K562 (cell line): Measurements from ENCODE around the gene TIPARP. TPM values are rescaled to one million over a fixed set of nuclear protein-coding genes. Genes with fewer than 3 reads are reported as not detected.

Source experiments
- ATAC-seq: fragments of 200-7000 bp; cut with Tn5 transposase; 3 replicates; pipeline ENCODE4 v1.9.1; 2020; ENCODE audit warnings: moderate library complexity
- BruUV-seq: library from RNA; stranded (reverse); fragments of 400-500 nt; replicated peaks from 2 replicates; lab custom pipeline; 2021; lab: Mats Ljungman, UMichigan
- CTCF ChIA-PET: fragments of 300-600 bp; formaldehyde crosslinking; extraction: SDS; loops from one replicate; lab custom pipeline; 2021; ENCODE audit warnings: low intra/inter-chr PET ratio; lab: Yijun Ruan, JAX
- POLR2A ChIA-PET: fragments of 300-600, 350-650 bp; sonication (Branson Sonifier 250); formaldehyde crosslinking; extraction: SDS; loops from one replicate; lab custom pipeline; 2021; ENCODE audit warnings: antibody characterized with exemption, inconsistent platforms; lab: Yijun Ruan, JAX
- DNase-seq, 4 experiments: peaks; one replicate each; pipeline versions ENCODE4 v3.0.0 to v3.0.0-alpha.2; 2011 to 2018; ENCODE audit warnings: low spot score in 3 of 4, mixed read lengths in 3 of 4; ENCODE audit errors: extremely low read depth in 1 of 4
- FAIRE-seq: peaks from 2 replicates; lab custom pipeline; 2011; peaks lifted over from hg19 to GRCh38; lab: Jason Lieb, UNC
- H2AFZ ChIP-seq: 2 replicates; pipeline ENCODE4 v1.6.0; 2011; ENCODE audit warnings: low read depth, low read length, control low read depth, inconsistent platforms
- H3K27ac ChIP-seq: fragments of 200-600 bp; 3 replicates; pipeline ENCODE4 v1.8.0; 2011; ENCODE audit warnings: low read depth, mild to moderate bottlenecking, control low read depth, inconsistent platforms, low read length, moderate library complexity, mixed read lengths; ENCODE audit errors: extremely low read depth
- H3K27me3 ChIP-seq, 2 experiments: fragments of 300-600 bp in 1 of 2; 2 replicates in 1 of 2; 3 replicates in 1 of 2; pipeline versions ENCODE4 v1.6.0 to v1.8.0; 2011; ENCODE audit warnings: inconsistent platforms in 2 of 2, low read length in 2 of 2, mild to moderate bottlenecking in 1 of 2, mixed read lengths in 1 of 2, moderate library complexity in 1 of 2; ENCODE audit not compliant: control insufficient read depth in 2 of 2, insufficient read depth in 2 of 2
- H3K36me3 ChIP-seq: fragments of 300-600 bp; 3 replicates; pipeline ENCODE4 v1.8.0; 2011; ENCODE audit warnings: mild to moderate bottlenecking, low read length, inconsistent platforms; ENCODE audit not compliant: control insufficient read depth, insufficient read depth
- H3K4me1 ChIP-seq, 2 experiments: fragments of 200-600 bp in 1 of 2; replicated peaks in 1 of 2; 2 replicates in 1 of 2; 3 replicates in 1 of 2; pipeline versions ENCODE4 v1.5.1 to v1.8.0; 2011; ENCODE audit warnings: inconsistent platforms in 2 of 2, low read length in 2 of 2, mild to moderate bottlenecking in 1 of 2, mixed read lengths in 1 of 2, moderate library complexity in 1 of 2; ENCODE audit not compliant: control insufficient read depth in 2 of 2, insufficient read depth in 2 of 2
- H3K4me2 ChIP-seq: 2 replicates; pipeline ENCODE4 v1.6.1; 2011; ENCODE audit warnings: low read length, control low read depth, inconsistent platforms, mixed read lengths; ENCODE audit not compliant: insufficient read depth
- H3K4me3 ChIP-seq: fragments of 200-600 bp; sonication (generic), shearing (Covaris generic); 2 replicates; pipeline ENCODE4 v1.5.1; 2016; ENCODE audit warnings: control low read depth, inconsistent platforms
- H3K79me2 ChIP-seq: fragments of 200-600 bp; 3 replicates; pipeline ENCODE4 v1.8.0; 2011; ENCODE audit warnings: low read length, inconsistent platforms; ENCODE audit not compliant: control insufficient read depth, insufficient read depth
- H3K9ac ChIP-seq, 2 experiments: 2 replicates each; pipeline versions ENCODE4 v1.6.0 to v1.6.1; 2011; ENCODE audit warnings: low read depth in 2 of 2, low read length in 2 of 2, control low read depth in 1 of 2, inconsistent platforms in 1 of 2, mild to moderate bottlenecking in 1 of 2, mixed read lengths in 1 of 2; ENCODE audit not compliant: insufficient read depth in 1 of 2
- H3K9me1 ChIP-seq: one replicate; pipeline ENCODE4 v1.6.0; 2011; ENCODE audit warnings: inconsistent platforms, mild to moderate bottlenecking, low read length, moderate library complexity; ENCODE audit not compliant: control insufficient read depth, insufficient read depth
- H3K9me3 ChIP-seq: replicated peaks from 2 replicates; pipeline ENCODE4 v1.5.1; 2011; ENCODE audit warnings: low read depth, low read length, inconsistent platforms; ENCODE audit not compliant: control insufficient read depth, insufficient read depth
- H4K20me1 ChIP-seq: replicated peaks from 2 replicates; pipeline ENCODE4 v1.6.1; 2011; ENCODE audit warnings: low read length, inconsistent platforms, mixed read lengths; ENCODE audit not compliant: control insufficient read depth, insufficient read depth
- CEBPB ChIP-seq: fragments of 450-650 bp; IDR thresholded peaks from 2 replicates; pipeline ENCODE4 v1.6.1; 2016; ENCODE audit warnings: missing genetic modification characterization, missing compliant biosample characterization
- CEBPG ChIP-seq, 3 experiments: fragments of 200-800 bp in 1 of 3; sonication (Bioruptor generic) in 1 of 3; sonication (generic) in 1 of 3; formaldehyde crosslinking in 1 of 3; IDR thresholded peaks in 2 of 3; conservative IDR thresholded peaks in 1 of 3; 2 replicates each; pipeline versions ENCODE4 v1.6.1 to v1.8.0; 2016 to 2022; ENCODE audit warnings: missing compliant biosample characterization in 2 of 3, missing genetic modification characterization in 2 of 3, mild to moderate bottlenecking in 1 of 3, missing genetic modification reagents in 1 of 3
- ZBTB2 ChIP-seq: fragments of 450-650 bp; IDR thresholded peaks from 2 replicates; pipeline ENCODE4 v1.6.1; 2016; ENCODE audit warnings: antibody characterized with exemption
- ZNF518B ChIP-seq: fragments of 250-450 bp; sonication (Bioruptor Pico); IDR thresholded peaks from 2 replicates; pipeline ENCODE4 v1.5.0; 2021; ENCODE audit warnings: mild to moderate bottlenecking, moderate library complexity
- WGBS: fragments of 100-300 bp; shearing (Covaris generic); methylation state at CpG from one replicate; pipeline ENCODE4 v1.1.6; 2016; ENCODE audit warnings: low coverage, mixed read lengths; ENCODE audit not compliant: insufficient coverage; ENCODE audit errors: missing lambda C conversion rate; 5-methylcytosine and 5-hydroxymethylcytosine counted together
- in situ Hi-C: fragments of 300-500 bp; cut with MboI; formaldehyde crosslinking; loops from 4 replicates; pipeline ENCODE4 v1.15.0; 2018; ENCODE audit warnings: inconsistent platforms, mixed read lengths
- intact Hi-C: fragments of 100-400 bp; cut with micrococcal nuclease; formaldehyde crosslinking; loops from 2 replicates; pipeline ENCODE4 v1.14.2; 2022
- polyA plus RNA-seq, 8 experiments: library from polyadenylated mRNA; depleted of rRNA in 4 of 8; stranded (reverse) in 5 of 8; unstranded in 3 of 8; fragments of >200 nt; fragmentation: Nextera tagmentation in 2 of 8; fragmentation: Illumina TruSeq in 1 of 8; extraction: Ambion mirVana in 2 of 8; extraction: Trizol in 1 of 8; gene quantifications; 2 replicates each; pipeline versions ENCODE4 v1.2.1 to v1.2.3, GENCODE V29; 2011 to 2014; ENCODE audit warnings: inconsistent platforms in 1 of 8, missing spikeins in 1 of 8
- total RNA-seq, 7 experiments: library from RNA; depleted of rRNA in 6 of 7; stranded (reverse); fragments of >200 nt in 6 of 7; fragmentation: Illumina TruSeq in 2 of 7; extraction: Trizol in 2 of 7; gene quantifications; 2 replicates each; pipeline versions ENCODE4 v1.2.1 to v1.2.3, GENCODE V29; 2011 to 2021; ENCODE audit warnings: low replicate concordance in 1 of 7

The TIPARP gene
- total and polyA plus RNA-seq, 9 of the 15 experiments (the other 6 are each of a cell fraction or from before 2014, with no cell fraction given), result 2.4 to 29.4 (median 15.1) TPM

GRCh38 chr3:156627946-156628569 is 46.3 kb upstream of the TIPARP start:
- POLR2A ChIA-PET, result interaction anchor here (0.6 to 1.2 kb wide), 3 partner anchors 22 to 363 kb away, joined by 3 to 5 read pairs (median 3); partner anchors contain the start of gene SSR3
- BruUV-seq, result no TSS peak
- FAIRE-seq (no peak), DNase-seq (no peak), ATAC-seq (no peak)
- Histone ChIP-seq H3K79me2 (no peaks in the 10 kb centered on the region), H4K20me1 (no peaks in the 10 kb centered on the region), H3K4me1 (no peaks in the 10 kb centered on the region; a peak in 2 of 5 replicates), H3K36me3 (no peaks in the 10 kb centered on the region), H3K4me2 (no peak overlapping the region), H3K27me3 (no peaks in the 10 kb centered on the region; a peak in 1 of 5 replicates), H2AFZ (no peak overlapping the region), H3K4me3 (no peak overlapping the region), H3K9me3 (no peaks in the 10 kb centered on the region), H3K9me1 (no peaks in the 10 kb centered on the region), H3K9ac (no peak overlapping the region), H3K27ac (no peak overlapping the region)
- CTCF ChIA-PET, result no interaction called here
- 38% methylated on average over 3 of the region's 3 CpGs for WGBS
- in situ Hi-C loops (no loop called here), intact Hi-C loops (no loop called here)
- TF ChIP-seq CEBPG (CRISPR knock-in tag; IDR thresholded peaks at IDR 0.05) (no peak), CEBPG (tag; conservative IDR thresholded peaks at IDR 0.05 in 1 of 2, IDR thresholded peaks at IDR 0.05 in 1 of 2) (peak in 1 of 2 experiments; percentile 66; a peak in 2 of 4 replicates), CEBPB (peak; percentile 63), ZBTB2 (no peak), ZNF518B (CRISPR knock-in tag) (no peak)
